Measurements from ENCODE around the gene ABHD17B.
A peak's percentile ranks its signal among the peaks of the same experiment; 100 is the strongest.
"Not testable (repeated sequence)": the region's sequence is repeated elsewhere in the genome, so short reads cannot be mapped to it uniquely, and the experiment has no call there.

Gene ABHD17B

DNA sequence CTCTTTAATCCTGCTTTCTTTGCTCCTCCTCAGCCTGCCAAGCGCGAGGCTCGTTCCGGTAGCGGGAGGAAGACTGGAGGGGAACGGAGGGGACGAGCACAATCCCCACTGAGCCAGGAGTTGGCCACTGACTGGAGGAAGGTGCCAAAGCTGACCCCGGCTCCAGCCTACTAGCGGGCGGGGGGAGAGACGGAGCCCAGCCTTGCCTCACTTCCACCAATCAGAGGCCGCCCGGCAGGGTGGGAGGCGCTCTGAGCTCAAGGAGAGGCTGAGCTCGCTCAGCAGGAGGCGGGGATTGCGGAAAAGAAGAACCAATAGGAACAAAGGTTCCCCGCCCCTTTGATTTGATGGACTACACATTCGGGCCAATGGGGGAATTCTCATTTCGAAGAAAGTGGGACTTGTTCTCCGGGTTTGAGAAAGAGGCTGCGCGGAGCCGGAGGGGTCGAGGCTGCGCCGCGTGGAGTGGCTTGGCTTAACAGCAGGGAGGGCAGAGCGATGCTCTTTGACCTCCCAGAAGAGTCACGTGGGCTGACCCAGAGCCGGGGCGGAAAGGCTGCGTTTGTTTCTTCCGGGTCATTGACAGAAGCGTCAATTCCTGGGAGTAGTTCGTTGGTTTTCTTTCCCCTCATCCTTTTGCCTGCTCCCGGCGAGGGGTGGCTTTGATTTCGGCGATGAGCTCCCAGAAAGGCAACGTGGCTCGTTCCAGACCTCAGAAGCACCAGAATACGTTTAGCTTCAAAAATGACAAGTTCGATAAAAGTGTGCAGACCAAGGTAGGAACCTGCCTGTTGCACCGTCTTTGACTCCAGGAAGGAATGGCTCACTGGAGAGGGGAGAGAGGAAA lies at the start of gene ABHD17B, which contains the start of gene C9orf85:
Gene ABHD17B (minus strand): TSS at position 133 of the 847 bp plus-strand sequence. CDS start 36,113 bp downstream, outside the sequence.
Gene C9orf85 (plus strand): TSS at position 579 of the 847 bp plus-strand sequence. CDS start 96 bp downstream, at position 675.
- peak; percentile 100 for DNase-seq (ENCODE audit: low spot score)

DNA sequence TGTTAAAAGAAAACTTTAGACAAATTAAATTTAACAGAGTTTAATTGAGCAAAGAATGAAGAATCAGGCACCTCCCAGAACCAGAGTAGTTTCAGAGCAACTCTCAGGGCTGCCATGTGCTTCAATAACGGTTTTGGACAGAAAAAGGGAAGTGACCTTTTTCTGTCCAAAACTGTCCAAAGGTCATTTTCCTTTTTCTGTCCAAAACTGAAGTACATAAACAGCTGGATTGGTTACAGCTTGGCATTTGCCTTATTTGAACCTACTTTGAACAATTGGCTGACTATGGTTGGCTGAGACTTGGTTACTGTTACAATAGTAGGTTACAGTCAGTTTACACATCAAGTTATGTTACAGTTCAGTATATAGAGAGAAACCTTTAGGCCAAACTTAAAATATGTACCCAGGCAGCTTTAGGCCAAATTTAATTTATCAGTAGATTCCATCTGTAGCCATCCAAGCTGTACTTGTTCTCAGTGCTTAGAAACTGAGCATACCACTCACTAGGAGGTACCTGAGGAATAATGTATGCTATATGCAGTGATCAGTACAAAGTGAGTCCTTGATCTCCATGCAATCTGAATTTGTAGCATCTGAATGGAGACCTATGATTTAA lies 44.4 kb upstream of the ABHD17B start:
- no peak for DNase-seq (ENCODE audit: low spot score)

DNA sequence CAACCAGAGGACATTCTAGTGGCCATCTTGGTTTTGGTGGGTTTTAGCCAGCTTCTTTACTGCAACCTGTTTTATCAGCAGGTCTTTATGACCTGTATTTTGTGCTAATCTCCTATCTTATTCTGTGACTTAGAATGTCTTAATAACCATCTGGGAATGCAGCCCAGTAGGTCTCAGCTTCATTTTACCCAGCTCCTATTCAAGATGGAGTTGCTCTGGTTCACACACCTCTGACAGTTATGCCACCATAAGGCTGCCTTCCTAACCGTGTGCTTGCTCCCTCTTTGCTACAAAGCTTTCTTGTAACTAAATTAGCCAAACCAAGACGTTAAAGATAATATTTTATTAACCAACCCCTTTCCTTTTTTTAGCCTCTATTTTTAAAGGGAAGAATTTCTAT lies 43.7 kb upstream of the ABHD17B start:
- DNase-seq (ENCODE audit: low spot score): not testable (repeated sequence)

DNA sequence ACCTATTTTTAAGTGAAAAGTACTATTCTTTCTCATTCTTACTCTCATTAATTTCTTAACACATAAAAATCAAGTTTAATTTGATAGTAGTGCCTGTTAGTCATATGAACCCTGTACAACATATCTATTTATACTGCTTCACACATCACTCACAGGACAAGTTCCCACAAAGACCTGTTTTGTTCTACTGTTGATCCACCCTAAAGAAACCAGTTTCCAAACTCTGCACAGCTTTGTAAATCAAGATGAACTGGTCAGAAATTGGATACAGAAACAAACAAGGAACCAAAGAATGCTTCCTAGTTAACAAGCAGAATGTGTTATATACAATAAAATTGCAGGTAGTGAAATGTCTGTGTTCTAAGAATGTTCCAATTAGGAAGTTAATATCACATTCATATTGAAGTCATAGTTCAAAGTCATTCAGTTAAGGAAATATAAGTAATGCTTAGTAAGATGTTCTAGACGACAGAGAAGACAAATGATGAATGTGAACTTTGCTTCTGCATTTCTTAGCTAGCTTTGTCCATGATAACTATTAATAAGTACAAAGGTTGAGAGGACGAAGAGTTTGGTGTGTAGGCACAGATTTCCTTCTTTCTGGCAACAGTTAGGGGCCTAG lies 33.9 kb upstream of the ABHD17B start:
- no peak for DNase-seq (ENCODE audit: low spot score)

DNA sequence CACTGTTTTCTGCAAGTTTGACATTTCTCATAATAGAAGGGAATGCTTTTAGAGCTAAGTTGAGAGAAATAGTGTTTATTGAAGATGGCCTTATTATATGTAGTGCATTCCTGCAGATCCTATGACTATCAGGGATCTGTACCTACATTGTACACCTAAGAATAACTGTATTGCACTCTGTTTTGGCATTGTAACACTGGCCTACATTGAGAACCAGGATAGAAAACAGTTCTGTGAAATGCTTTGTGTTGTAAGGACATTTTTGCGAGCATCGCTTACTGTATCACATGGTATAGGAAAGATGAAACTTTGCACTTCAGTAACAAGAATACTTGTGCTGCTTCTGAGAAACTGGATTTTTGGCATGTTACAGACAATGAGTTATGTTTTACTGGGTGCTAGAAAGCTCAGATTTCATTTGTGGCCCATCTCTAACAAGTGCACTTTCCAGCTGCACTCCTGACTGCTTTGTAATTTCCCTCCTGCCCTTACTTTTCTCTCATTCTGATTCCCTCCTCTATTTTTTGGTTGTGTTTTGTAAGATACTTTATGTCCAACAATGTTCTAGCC lies 31.1 kb upstream of the ABHD17B start:
- no peak for DNase-seq (ENCODE audit: low spot score)

DNA sequence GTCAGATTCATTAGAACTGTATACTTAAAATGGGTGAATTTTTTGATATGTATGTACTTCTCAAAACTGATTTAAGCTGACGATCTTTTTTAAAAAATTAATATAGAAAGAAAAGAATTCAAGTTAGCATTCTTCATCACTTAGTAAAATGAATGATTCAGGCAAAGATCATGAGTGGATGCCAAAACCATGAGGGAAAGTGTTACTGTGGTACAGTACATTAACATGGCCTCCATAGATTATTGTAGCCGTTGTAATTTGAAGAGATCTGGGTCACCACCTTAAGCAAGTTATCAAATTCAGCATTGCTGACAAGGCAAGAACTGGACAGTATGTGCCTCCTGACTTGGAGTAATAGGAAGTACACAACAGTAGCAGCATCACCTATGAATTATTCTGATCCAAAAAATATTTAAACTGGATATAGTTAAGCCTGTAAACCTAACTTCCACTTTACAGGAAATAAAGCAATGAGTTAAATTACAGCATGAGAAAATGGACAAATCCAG lies 30.1 kb upstream of the ABHD17B start:
- DNase-seq (ENCODE audit: low spot score): no peak

DNA sequence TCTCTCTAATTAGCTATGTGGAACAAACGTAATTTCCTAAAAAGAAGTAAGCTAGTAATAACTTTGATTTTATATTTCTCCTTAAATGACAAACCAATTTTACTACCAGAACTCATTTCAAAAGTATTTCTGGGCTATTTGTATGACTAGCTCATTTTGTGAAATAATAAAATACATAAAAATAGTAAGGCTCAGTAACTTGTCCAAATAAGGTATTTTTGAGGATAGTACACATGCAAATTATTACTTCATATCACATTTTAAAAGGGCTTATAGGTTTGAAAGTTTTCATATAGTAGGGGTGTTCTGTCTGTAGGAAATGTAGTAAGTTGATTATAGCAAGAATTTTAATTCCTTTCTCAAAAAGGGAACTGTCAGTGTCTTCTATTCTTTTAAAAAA lies 26.9 kb upstream of the ABHD17B start:
- DNase-seq (ENCODE audit: low spot score): no peak

DNA sequence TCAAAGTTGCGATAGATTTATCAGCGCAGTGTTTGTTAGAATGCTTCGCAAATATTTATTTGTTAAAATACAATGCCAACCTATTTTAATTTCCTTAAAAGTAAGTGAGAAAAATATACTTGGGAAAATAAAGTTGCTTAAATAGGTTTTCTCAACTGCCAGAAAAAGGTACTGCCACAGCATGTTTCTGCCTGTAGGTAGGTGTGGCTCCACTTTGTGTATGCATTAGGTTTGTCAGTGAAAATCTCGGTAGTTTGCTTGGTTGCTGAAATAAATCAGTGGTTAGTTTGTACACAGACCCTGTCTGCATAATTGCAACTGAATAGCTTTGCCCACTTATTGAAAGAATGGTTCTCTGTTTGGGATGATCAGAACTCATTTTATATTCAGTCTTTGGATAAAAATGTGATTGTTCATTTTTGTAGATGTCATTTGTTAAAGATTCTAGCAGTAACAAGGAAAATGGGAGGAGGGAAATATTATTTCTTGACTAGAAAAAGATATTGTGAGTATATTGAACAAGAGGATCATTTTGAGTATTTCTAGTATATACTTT lies 26.2 kb upstream of the ABHD17B start:
- peak; percentile 57 for DNase-seq (ENCODE audit: low spot score)

DNA sequence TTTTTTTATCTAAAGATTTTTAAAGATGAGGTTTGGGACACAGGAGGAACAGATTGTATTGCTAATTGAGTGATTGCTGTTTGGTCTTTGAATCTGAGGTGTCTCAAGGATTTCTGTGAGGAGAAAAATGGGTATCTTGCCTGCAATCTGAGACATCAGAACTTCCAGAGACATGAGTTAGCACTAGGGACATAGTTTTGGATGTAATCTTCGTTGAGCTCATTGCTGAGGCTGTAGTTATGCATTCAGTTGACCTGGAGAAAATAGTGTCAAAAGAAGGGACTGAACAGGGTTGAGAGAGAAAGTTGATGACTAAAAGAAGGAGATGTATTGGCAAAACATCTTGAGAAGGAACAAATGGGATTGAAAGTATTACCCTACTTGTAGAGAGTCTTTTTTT lies 25.1 kb upstream of the ABHD17B start:
- no peak for DNase-seq (ENCODE audit: low spot score)

DNA sequence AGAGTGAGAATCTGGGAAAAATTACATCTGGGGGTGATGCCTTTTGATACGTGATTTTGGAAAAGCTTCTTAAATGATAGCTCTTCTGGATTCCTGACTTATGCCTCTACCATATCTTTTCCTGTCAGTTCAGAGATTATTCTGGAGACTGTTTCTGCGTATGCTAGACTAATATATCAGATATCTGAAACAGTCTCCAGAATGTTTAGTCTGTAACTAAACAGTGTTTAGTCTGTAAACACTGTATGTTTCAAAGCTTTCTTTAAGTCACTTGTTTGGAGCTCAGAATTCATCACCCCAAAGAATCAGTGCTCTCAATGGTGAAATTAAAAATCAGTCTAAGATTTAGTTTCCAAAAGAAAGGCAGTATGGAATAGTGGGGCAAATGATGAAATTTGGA lies 20.2 kb upstream of the ABHD17B start:
- no peak for DNase-seq (ENCODE audit: low spot score)

DNA sequence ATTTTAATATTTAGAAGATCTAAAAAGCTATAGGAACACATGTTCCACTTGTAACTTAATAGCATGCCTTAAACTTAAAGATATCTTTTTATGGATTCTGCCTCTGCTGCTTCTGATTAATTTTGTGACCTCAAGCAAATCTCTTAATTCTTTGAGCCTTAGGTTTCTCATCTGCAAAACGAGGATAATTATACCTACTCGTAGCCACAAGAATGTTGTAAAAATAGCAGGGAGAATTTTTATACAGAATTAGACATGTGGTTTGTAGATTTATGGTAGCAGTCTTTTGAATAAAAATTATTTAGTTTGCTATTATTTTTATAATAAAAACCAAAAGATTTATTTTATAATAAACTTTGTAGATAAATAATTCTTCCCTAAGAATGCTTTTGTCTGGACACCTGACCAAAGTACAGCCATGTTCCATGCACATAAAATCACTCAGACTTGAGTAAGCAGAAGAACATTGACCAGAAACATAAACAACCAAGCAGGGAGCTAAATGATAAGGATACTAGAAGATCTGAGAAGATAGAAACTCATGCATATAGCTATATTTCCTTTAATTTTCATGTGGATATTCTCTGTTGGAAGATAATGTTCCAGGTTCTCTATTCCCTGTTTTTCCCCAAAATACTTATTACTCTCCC lies 18.9 kb upstream of the ABHD17B start:
- no peak for DNase-seq (ENCODE audit: low spot score)

DNA sequence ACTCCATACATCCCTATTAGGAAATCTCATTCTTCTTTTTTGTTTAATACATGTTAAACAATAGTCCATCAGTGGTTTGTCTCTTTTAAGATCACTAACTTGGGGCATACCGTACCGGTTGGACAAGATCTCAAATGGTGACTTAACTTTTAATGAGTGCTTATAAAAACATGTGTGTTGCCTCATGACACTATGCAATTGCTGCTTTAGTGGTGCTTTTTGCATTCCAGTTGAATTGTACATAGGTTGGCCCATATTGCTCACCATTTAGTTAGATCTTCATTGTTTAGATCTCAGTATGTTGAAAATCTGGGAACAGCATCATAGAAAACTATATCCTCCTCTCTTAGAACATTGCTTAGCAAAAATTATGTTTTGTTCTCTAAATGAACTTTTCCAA lies 18.2 kb upstream of the ABHD17B start:
- no peak for DNase-seq (ENCODE audit: low spot score)

DNA sequence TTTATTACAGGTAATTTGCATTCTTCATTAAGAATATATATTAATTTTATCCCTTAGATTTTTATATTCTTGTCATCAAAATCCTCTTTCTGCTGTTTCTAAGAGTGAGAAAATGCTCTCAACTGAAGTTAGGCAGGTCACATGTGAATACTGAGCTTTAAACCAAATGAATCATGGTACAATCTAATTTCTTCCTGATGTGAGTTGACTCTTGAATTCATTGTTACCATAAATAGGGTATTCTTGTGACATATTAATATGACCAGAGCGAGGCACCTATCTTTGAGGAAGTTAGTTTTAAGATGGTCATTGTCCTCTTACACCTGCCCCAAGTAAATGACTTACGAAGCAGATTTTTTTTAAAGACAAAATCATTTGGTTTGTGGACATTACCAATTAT lies 17.8 kb upstream of the ABHD17B start:
- no peak for DNase-seq (ENCODE audit: low spot score)

DNA sequence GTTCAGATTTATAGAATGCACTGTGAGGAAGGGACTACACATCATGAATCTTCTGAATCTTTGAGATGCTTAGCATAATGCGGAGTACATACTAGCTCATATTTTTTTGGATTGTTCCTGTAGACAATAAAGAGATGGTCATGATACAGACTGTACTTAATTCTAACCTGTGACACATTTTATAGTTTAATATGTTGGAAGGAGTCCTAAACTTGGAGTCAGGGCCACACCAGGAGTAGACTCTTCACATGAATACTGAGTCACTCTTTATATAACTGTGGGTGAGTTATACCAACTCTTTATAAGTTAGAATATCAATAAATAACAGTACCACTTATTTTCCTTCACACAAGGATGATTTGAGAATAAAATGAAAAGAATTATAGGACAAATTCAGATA lies 17.4 kb upstream of the ABHD17B start:
- DNase-seq (ENCODE audit: low spot score): no peak

DNA sequence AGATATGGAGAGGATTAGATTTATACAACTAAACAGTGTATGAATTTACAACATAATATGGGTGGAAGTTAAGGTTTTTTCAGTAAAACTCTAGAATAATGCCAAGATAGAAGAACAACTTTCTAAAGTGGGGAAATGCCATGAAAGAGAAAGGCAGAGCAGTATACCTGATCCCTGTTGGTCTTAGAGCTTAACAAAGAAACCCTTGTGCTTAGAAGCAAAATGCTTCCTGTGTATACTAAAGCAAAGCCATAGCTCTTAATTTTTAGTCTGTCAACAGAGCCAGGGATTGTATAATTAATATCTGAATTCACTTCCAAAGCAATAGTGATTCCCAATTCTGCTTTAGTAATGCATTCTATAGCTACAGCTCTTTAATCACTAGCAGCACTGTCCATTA lies 14.8 kb upstream of the ABHD17B start:
- DNase-seq (ENCODE audit: low spot score): no peak

DNA sequence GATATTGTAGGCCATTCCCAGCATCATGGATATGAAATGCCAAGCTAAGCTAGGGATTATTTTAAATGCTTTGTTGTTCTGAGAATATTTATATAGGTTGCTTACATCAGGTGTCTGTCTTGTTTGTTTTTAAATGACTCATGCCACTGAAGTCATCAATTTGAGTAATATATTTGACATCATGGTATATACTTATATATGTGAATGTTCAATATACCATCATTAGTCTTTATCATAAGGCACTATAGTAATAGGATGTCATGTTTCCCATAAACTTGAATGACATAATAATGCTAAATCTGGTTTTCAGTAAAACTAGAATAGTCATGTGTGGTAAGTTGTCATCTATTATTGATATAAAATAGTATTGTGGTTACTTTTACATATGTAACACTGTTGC lies 13.6 kb upstream of the ABHD17B start:
- DNase-seq (ENCODE audit: low spot score): no peak

DNA sequence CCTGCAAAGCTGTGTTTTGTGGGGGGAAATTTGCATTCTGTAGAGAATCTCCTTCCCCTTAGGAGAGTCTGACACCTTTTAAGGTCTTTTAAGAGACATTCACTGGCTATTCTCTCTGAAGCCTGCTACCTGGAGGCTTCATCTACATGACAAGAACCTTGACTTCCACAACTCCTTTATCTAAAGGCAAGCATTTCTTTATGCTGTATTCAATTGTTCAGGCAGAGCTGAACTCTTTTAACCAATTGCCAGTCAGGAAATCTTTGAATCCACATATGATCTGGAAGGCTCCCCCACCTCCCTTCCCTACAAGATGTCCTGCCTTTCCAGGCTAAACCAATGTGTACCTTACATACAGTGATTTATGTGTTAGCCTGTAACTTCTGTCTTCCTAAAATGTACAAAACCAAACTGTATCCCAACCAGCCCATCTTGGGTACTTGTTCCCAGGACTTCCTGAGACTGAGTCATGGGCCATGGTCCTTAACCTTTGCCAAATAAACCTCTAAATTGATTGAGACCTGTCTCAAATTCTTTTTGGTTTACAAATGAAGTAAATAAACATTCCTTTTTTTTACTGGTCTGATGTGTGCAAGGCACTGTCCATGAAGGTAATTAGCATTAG lies 10.3 kb upstream of the ABHD17B start:
- DNase-seq (ENCODE audit: low spot score): no peak

DNA sequence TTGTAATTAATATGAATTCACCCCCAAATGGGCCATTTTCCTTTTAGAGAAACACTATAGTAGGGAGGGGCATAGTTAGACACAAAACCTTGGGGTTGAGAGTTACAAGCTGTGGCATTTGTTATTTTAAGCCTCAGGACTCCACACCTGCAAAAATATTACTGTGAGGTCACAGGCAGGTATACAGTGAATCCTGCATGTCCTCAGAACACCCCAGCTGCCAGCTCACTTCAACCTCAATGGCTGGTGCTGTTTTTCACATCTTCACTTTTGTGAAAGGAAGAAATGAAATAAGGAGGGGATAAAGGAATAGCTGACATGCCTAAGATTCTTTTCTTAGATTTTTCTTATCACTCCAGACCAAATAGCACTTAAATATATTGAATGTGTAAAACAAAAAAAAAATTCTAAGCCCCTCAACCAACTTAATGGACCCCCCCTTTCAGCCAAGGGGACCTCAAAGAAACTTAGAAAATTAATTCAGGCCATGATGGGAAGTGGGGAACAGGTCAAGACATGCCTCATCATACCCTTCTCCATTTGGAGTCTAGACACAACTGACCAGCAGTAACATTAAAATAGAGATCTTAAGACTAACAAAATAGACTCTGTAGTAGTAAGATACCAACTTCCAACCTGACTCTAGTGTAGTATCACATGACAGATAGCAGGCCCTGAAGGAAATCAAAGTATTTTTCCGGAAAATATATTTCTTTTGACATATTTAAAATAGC lies 9.6 kb upstream of the ABHD17B start:
- no peak for DNase-seq (ENCODE audit: low spot score)

DNA sequence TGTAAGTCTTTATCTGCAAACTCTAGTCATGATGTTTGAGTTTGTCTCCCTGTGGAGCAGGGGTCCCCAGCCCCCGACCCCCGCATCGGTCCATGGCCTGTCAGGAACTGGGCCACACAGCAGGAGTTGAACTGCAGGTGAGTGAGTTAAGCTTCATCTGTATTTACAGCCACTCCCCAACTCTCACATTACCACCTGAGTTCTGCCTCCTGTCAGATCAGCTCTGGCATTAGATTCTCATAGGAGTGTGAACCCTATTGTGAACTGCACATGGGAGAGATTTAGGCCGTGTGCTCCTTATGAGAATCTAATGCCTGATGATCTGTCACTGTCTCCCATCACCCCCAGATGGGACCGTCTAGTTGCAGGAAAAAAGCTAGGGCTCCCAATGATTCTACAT lies 7.4 kb upstream of the ABHD17B start:
- no peak for DNase-seq (ENCODE audit: low spot score)

DNA sequence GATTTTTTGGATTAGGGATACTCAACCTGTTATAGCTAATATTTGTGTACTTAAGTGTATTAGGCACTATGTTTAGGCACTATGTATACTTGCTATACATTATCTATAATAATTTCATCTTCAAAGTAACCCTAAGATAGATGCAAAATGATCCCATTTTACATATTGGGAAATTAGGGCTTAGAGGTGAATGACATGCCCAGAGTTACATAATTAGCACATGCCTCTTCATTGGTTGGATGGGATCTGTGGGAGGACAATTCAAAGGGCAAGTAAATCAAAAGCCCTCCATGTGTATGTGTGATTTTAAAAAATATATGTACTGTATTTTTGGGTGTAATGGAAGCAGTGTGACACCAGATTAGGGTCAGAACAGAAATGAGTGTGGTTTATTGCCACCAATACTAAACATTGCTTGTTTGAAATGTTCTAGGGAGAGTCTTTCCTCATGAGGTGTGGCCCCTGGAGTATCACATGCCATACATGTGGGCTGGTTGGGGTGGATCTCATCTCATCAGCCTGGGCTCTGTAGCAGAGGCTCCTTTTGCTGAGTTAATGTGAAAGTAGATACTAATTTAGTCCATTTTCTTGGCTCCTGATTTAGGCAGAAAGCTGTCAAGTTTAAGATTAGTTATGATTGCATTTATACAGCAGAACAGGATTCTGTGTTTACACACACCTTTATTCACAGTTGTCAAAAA lies 6.0 kb upstream of the ABHD17B start:
- DNase-seq (ENCODE audit: low spot score): no peak
